DOHH2 (cell line): ENCODE results near the gene MALRD1.

Source experiments
- CTCF ChIP-seq: fragments of 200-600 bp; sonication (generic); IDR thresholded peaks from one replicate; pipeline ENCODE4 v1.5.1; 2014; ENCODE audit warnings: antibody characterized with exemption, mild to moderate bottlenecking, low read depth, low read length; ENCODE audit not compliant: poor library complexity, severe bottlenecking
- EZH2phosphoT487 ChIP-seq: fragments of 200-600 bp; sonication (generic); IDR thresholded peaks from 2 replicates; pipeline ENCODE4 v1.6.1; 2017; ENCODE audit warnings: borderline replicate concordance, mild to moderate bottlenecking, antibody characterized with exemption, low read length, moderate library complexity, mixed read lengths

- TF ChIP-seq CTCF = no peak
- TF ChIP-seq EZH2phosphoT487 = no peak
These were observed 242.2 kb downstream of the MALRD1 start for GRCh38 chr10:19290770-19291169.
